A549 (cell line): ENCODE results near the gene REEP6.

ENCODE experiments used
- CTCF ChIP-seq: fragments of >200 bp; sonication (Bioruptor Twin); formaldehyde crosslinking; IDR thresholded peaks from 3 replicates; pipeline ENCODE4 v1.5.1; 2016
- E2F6 ChIP-seq: IDR thresholded peaks from 2 replicates; pipeline ENCODE4 v1.6.1; 2012; ENCODE audit warnings: low read depth, borderline replicate concordance
- EHMT2 ChIP-seq: fragments of 200-600 bp; sonication (generic); IDR thresholded peaks from 2 replicates; pipeline ENCODE4 v1.6.1; 2016; ENCODE audit warnings: antibody characterized with exemption, low read depth, mild to moderate bottlenecking, moderate library complexity
- ELK1 ChIP-seq: fragments of 150-350 bp; IDR thresholded peaks from 2 replicates; pipeline ENCODE4 v1.6.1; 2014; ENCODE audit warnings: low read depth, mild to moderate bottlenecking, low read length
- GATA3 ChIP-seq: IDR thresholded peaks from 2 replicates; pipeline ENCODE4 v1.6.1; 2012; ENCODE audit warnings: borderline replicate concordance
- MAX ChIP-seq: IDR thresholded peaks from 2 replicates; pipeline ENCODE4 v1.6.1; 2012
- NPAS2 ChIP-seq: fragments of 250-450 bp; sonication (Bioruptor Pico); IDR thresholded peaks from 2 replicates; pipeline ENCODE4 v1.8.0; 2022; ENCODE audit warnings: mild to moderate bottlenecking, moderate library complexity, borderline replicate concordance
- POLR2A ChIP-seq: IDR thresholded peaks from 2 replicates; pipeline ENCODE4 v1.6.1; 2012; ENCODE audit warnings: mild to moderate bottlenecking, low read length
- REST ChIP-seq: fragments of 200-600 bp; sonication (generic); IDR thresholded peaks from 2 replicates; pipeline ENCODE4 v1.6.1; 2016; ENCODE audit warnings: antibody characterized with exemption, mild to moderate bottlenecking, moderate library complexity
- RNF2 ChIP-seq: fragments of 200-600 bp; sonication (generic); IDR thresholded peaks from 2 replicates; pipeline ENCODE4 v1.6.1; 2016; ENCODE audit warnings: low read depth, mild to moderate bottlenecking, antibody characterized with exemption, moderate library complexity, borderline replicate concordance
- SMC3 ChIP-seq: fragments of >200 bp; sonication (Bioruptor Twin); formaldehyde crosslinking; IDR thresholded peaks from 3 replicates; pipeline ENCODE4 v1.6.1; 2018; ENCODE audit warnings: inconsistent platforms
- SREBF2 ChIP-seq: fragments of 450-650 bp; IDR thresholded peaks from 2 replicates; pipeline ENCODE4 v1.6.1; 2014; ENCODE audit warnings: mild to moderate bottlenecking, moderate library complexity

- TF ChIP-seq CTCF (no peak), E2F6 (no peak), RNF2 (no peak), POLR2A (no peak), REST (no peak), GATA3 (no peak), EHMT2 (no peak), MAX (no peak), SMC3 (no peak), ELK1 (no peak), NPAS2 (CRISPR knock-in tag) (no peak), SREBF2 (no peak)
Measured at GRCh38 chr19:1508507-1508856, 17.5 kb downstream of the REEP6 start.
